Liver (tissue), 9 donors: ENCODE results near the gene CDK5. TPM values are rescaled to one million over a fixed set of nuclear protein-coding genes. Genes with fewer than 3 reads are reported as not detected.

Source experiments
- DNase-seq: peaks from one replicate; pipeline ENCODE4 v3.0.0-alpha.2; 2017; ENCODE audit warnings: low spot score
- H3K27ac ChIP-seq, 2 donors: one replicate each; pipeline ENCODE4 v1.7.0; 2013; ENCODE audit warnings: inconsistent platforms in 2 of 2, low read length in 2 of 2, control low read depth in 1 of 2, low read depth in 1 of 2, mild to moderate bottlenecking in 1 of 2
- H3K27me3 ChIP-seq, 4 donors: one replicate each; pipeline versions ENCODE4 v1.6.1 to v1.7.0; 2013; ENCODE audit warnings: low read length in 3 of 4, inconsistent platforms in 1 of 4, mild to moderate bottlenecking in 1 of 4, moderate library complexity in 1 of 4; ENCODE audit not compliant: control insufficient read depth in 4 of 4, insufficient read depth in 4 of 4
- H3K36me3 ChIP-seq, 4 donors: one replicate each; pipeline versions ENCODE4 v1.6.1 to v1.7.0; 2013; ENCODE audit warnings: low read length in 3 of 4, mild to moderate bottlenecking in 3 of 4, low read depth in 1 of 4, moderate library complexity in 1 of 4; ENCODE audit not compliant: control insufficient read depth in 4 of 4, insufficient read depth in 3 of 4
- H3K4me1 ChIP-seq, 4 donors: one replicate each; pipeline versions ENCODE4 v1.6.1 to v1.7.0; 2013; ENCODE audit warnings: low read length in 3 of 4, mild to moderate bottlenecking in 3 of 4, moderate library complexity in 1 of 4; ENCODE audit not compliant: control insufficient read depth in 4 of 4, insufficient read depth in 4 of 4
- H3K4me3 ChIP-seq, 3 donors: one replicate each; pipeline versions ENCODE4 v1.6.1 to v1.7.0; 2013; ENCODE audit warnings: low read length in 3 of 3, control low read depth in 1 of 3, low read depth in 1 of 3, mild to moderate bottlenecking in 1 of 3
- H3K9ac ChIP-seq, 2 donors: one replicate each; pipeline ENCODE4 v1.7.0; 2013; ENCODE audit warnings: low read length in 2 of 2, mild to moderate bottlenecking in 2 of 2, moderate library complexity in 2 of 2, control low read depth in 1 of 2, low read depth in 1 of 2
- H3K9me3 ChIP-seq, 4 donors: one replicate each; pipeline versions ENCODE4 v1.6.1 to v1.7.0; 2013; ENCODE audit warnings: low read length in 3 of 4; ENCODE audit not compliant: control insufficient read depth in 4 of 4
- EGR1 ChIP-seq, 2 donors: IDR thresholded peaks; 2 replicates each; pipeline ENCODE4 v1.6.1; 2016 to 2018; ENCODE audit warnings: antibody characterized with exemption in 2 of 2, low read depth in 2 of 2
- FOXA1 ChIP-seq: IDR thresholded peaks from 2 replicates; pipeline ENCODE4 v1.6.1; 2016; ENCODE audit warnings: antibody characterized with exemption
- GABPA ChIP-seq, 2 donors: IDR thresholded peaks in 1 of 2; conservative IDR thresholded peaks in 1 of 2; 2 replicates each; pipeline ENCODE4 v1.6.1; 2016; ENCODE audit warnings: antibody characterized with exemption in 2 of 2, mild to moderate bottlenecking in 1 of 2, moderate library complexity in 1 of 2
- HNF4G ChIP-seq: IDR thresholded peaks from 2 replicates; pipeline ENCODE4 v1.6.1; 2016; ENCODE audit warnings: antibody characterized with exemption
- JUND ChIP-seq, 2 donors: IDR thresholded peaks; 2 replicates each; pipeline ENCODE4 v1.6.1; 2016; ENCODE audit warnings: antibody characterized with exemption in 2 of 2
- RAD21 ChIP-seq, 2 donors: IDR thresholded peaks; 2 replicates each; pipeline ENCODE4 v1.6.1; 2016; ENCODE audit warnings: antibody characterized with exemption in 2 of 2, mild to moderate bottlenecking in 2 of 2
- RXRA ChIP-seq, 2 donors: IDR thresholded peaks; 2 replicates each; pipeline ENCODE4 v1.6.1; 2017 to 2018; ENCODE audit warnings: antibody characterized with exemption in 2 of 2, mild to moderate bottlenecking in 1 of 2
- TAF1 ChIP-seq: conservative IDR thresholded peaks from 2 replicates; pipeline ENCODE4 v1.6.1; 2016; ENCODE audit warnings: antibody characterized with exemption, mild to moderate bottlenecking
- YY1 ChIP-seq: IDR thresholded peaks from 2 replicates; pipeline ENCODE4 v1.6.1; 2016; ENCODE audit warnings: antibody characterized with exemption, mild to moderate bottlenecking
- WGBS: extraction: QIAGEN DNeasy Blood & Tissue Kit; methylation state at CpG from one replicate; pipeline ENCODE4 v1.1.7; 2013; 5-methylcytosine and 5-hydroxymethylcytosine counted together
- polyA plus RNA-seq, 2 donors: library from polyadenylated mRNA; stranded (reverse) in 1 of 2; unstranded in 1 of 2; fragments of 200-250 nt in 1 of 2; fragments of >200 nt in 1 of 2; fragmentation: Nextera tagmentation in 1 of 2; extraction: Ambion mirVana in 1 of 2; gene quantifications; one replicate each; pipeline versions ENCODE4 v1.2.1 to v1.2.3, GENCODE V29; 2013 to 2015
- total RNA-seq, 2 donors: library from RNA; depleted of rRNA; stranded (reverse); fragments of >200 nt; gene quantifications; one replicate each; pipeline ENCODE4 v1.2.3, GENCODE V29; 2014
- TF ChIP-seq, protein P1 (sequence below): fragments of 150-350 bp; IDR thresholded peaks from 2 replicates; pipeline ENCODE4 v1.5.1; 2017; ENCODE audit warnings: improper control_type of control experiment, low read depth, low read length; ENCODE audit not compliant: missing input control
- TF ChIP-seq, protein P2 (sequence below): IDR thresholded peaks from 2 replicates; pipeline ENCODE4 v1.6.1; 2016; ENCODE audit warnings: antibody characterized with exemption, mild to moderate bottlenecking
- TF ChIP-seq, protein P3 (sequence below): IDR thresholded peaks from 2 replicates; pipeline ENCODE4 v1.6.1; 2016; ENCODE audit warnings: antibody characterized with exemption
- TF ChIP-seq, protein P4 (sequence below): IDR thresholded peaks from 2 replicates; pipeline ENCODE4 v1.6.1; 2016; ENCODE audit warnings: antibody characterized with exemption
- donor health status: healthy.
- donor health status: healthy.
- donor health status: healthy.
- donor health status: healthy.
- donor health status: healthy.

CDK5 gene
- total and polyA plus RNA-seq, 4 donors, result 4.0 to 9.0 (median 7.4) TPM

DNA sequence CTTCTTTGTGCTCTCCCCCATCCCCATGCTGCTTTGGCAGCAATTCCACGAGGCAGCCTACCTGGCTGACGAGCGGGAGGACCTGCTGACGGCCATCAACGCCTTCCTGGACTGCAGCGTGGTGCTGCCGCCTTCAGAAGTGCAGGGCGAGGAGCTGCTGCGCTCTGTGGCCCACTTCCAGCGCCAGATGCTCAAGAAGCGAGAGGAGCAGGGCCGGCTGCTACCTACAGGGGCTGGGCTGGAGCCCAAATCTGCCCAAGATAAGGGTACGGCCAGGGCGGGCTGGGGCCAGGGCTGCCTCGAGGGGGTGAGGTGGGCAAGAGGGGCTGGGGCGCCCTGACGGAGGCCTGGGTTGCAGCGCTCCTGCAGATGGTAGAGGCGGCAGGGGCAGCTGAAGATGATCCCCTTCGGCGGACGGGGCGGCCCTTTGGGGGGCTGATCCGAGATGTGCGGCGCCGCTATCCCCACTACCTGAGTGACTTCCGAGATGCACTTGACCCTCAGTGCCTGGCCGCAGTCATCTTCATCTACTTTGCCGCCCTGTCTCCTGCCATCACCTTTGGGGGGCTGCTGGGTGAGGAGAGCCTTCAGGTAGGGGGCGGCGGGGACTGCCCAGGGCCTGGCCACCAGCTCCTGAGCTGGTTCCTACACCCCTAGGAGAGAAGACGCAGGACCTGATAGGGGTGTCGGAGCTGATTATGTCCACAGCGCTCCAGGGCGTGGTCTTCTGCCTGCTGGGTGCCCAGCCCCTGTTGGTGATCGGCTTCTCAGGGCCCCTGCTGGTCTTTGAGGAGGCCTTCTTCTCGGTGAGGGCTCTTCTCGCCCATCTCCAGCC, 13.6 kb upstream of the CDK5 start:
- H3K4me1 ChIP-seq, result no peaks in the 10 kb centered on the region
- no peak overlapping the region for H3K4me3 ChIP-seq
- 95% methylated on average over 39 of the region's 39 CpGs for WGBS
- no peak overlapping the region for H3K27ac ChIP-seq
- no peak for DNase-seq
- no peaks in the 10 kb centered on the region for H3K9me3 ChIP-seq
- H3K9ac ChIP-seq, result no peak overlapping the region
- no peaks in the 10 kb centered on the region for H3K27me3 ChIP-seq
- H3K36me3 ChIP-seq, result peaks cover 47 to 93% (median 52%) of the 10 kb centered on the region in 4 donors
- TF ChIP-seq, protein P1, sequence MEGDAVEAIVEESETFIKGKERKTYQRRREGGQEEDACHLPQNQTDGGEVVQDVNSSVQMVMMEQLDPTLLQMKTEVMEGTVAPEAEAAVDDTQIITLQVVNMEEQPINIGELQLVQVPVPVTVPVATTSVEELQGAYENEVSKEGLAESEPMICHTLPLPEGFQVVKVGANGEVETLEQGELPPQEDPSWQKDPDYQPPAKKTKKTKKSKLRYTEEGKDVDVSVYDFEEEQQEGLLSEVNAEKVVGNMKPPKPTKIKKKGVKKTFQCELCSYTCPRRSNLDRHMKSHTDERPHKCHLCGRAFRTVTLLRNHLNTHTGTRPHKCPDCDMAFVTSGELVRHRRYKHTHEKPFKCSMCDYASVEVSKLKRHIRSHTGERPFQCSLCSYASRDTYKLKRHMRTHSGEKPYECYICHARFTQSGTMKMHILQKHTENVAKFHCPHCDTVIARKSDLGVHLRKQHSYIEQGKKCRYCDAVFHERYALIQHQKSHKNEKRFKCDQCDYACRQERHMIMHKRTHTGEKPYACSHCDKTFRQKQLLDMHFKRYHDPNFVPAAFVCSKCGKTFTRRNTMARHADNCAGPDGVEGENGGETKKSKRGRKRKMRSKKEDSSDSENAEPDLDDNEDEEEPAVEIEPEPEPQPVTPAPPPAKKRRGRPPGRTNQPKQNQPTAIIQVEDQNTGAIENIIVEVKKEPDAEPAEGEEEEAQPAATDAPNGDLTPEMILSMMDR, result no peak
- TF ChIP-seq, protein P2, sequence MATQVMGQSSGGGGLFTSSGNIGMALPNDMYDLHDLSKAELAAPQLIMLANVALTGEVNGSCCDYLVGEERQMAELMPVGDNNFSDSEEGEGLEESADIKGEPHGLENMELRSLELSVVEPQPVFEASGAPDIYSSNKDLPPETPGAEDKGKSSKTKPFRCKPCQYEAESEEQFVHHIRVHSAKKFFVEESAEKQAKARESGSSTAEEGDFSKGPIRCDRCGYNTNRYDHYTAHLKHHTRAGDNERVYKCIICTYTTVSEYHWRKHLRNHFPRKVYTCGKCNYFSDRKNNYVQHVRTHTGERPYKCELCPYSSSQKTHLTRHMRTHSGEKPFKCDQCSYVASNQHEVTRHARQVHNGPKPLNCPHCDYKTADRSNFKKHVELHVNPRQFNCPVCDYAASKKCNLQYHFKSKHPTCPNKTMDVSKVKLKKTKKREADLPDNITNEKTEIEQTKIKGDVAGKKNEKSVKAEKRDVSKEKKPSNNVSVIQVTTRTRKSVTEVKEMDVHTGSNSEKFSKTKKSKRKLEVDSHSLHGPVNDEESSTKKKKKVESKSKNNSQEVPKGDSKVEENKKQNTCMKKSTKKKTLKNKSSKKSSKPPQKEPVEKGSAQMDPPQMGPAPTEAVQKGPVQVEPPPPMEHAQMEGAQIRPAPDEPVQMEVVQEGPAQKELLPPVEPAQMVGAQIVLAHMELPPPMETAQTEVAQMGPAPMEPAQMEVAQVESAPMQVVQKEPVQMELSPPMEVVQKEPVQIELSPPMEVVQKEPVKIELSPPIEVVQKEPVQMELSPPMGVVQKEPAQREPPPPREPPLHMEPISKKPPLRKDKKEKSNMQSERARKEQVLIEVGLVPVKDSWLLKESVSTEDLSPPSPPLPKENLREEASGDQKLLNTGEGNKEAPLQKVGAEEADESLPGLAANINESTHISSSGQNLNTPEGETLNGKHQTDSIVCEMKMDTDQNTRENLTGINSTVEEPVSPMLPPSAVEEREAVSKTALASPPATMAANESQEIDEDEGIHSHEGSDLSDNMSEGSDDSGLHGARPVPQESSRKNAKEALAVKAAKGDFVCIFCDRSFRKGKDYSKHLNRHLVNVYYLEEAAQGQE, result no peak
- TF ChIP-seq FOXA1 (no peak), JUND (IDR thresholded peaks at IDR 0.05) (no peak)

DNA sequence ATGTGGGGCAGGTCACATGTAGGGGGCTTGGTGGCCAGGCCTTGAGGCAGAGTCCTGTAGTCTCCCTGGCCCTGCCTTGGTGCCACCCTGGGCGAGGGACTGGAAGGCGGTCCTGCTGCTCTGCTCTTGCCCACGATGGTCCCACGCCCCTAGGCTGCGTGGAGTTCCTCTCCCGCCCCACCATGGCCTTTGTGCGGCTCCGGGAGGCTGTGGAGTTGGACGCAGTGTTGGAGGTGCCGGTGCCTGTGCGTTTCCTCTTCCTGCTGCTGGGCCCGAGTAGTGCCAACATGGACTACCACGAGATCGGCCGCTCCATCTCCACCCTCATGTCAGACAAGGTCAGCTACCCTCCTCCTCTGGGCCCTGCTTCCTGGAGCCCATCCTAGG, 12.9 kb upstream of the CDK5 start:
- H3K4me1 ChIP-seq, result peaks cover 0 to under 1% (median 0%) of the 10 kb centered on the region in 4 donors
- WGBS, result 94% methylated on average over 15 of the region's 15 CpGs
- no peak overlapping the region for H3K27ac ChIP-seq
- no peak for DNase-seq
- H3K9me3 ChIP-seq, result no peaks in the 10 kb centered on the region
- no peak overlapping the region for H3K4me3 ChIP-seq
- H3K27me3 ChIP-seq, result no peaks in the 10 kb centered on the region
- TF ChIP-seq RXRA (IDR thresholded peaks at IDR 0.05), result no peak
- TF ChIP-seq, protein P3, sequence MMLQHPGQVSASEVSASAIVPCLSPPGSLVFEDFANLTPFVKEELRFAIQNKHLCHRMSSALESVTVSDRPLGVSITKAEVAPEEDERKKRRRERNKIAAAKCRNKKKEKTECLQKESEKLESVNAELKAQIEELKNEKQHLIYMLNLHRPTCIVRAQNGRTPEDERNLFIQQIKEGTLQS, result no peak
- no peak for TF ChIP-seq HNF4G
- TF ChIP-seq, protein P4, sequence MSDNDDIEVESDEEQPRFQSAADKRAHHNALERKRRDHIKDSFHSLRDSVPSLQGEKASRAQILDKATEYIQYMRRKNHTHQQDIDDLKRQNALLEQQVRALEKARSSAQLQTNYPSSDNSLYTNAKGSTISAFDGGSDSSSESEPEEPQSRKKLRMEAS, result no peak
- peaks cover 46 to 91% (median 50%) of the 10 kb centered on the region in 4 donors for H3K36me3 ChIP-seq
- no peak overlapping the region for H3K9ac ChIP-seq

DNA sequence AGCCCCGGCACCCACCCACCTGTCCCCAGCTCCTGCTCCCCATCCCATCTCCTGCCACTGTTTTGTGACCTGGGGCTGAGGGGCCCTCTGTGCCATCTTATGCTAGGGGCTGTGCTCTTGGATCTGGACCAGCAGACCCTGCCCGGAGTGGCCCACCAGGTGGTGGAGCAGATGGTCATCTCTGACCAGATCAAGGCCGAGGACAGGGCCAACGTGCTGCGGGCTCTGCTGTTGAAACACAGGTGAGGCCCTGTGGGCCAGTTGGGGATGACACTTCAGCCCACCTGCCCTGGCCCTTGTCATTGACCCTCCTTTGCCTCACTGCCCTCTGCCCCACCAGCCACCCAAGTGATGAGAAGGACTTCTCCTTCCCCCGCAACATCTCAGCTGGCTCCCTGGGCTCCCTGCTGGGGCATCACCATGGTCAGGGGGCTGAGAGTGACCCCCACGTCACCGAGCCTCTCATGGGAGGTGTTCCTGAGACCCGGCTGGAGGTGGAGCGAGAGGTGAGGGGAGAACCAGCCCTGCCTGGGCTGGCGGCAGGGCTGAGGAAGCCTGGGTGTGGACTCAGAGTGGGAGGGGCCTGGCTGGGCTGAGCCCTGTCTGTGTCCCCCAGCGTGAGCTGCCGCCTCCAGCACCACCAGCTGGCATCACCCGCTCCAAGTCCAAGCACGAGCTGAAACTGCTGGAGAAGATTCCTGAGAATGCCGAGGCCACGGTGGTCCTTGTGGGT, 12.3 kb upstream of the CDK5 start:
- DNase-seq, result no peak

More for the DNA sequence above, 12.3 kb upstream of the CDK5 start:
- no peaks in the 10 kb centered on the region for H3K9me3 ChIP-seq
- H3K4me3 ChIP-seq, result no peak overlapping the region
- no peaks in the 10 kb centered on the region for H3K27me3 ChIP-seq
- H3K36me3 ChIP-seq, result peaks cover 46 to 88% (median 50%) of the 10 kb centered on the region in 4 donors
- no peak overlapping the region for H3K9ac ChIP-seq
- peaks cover 0 to 5% (median 1%) of the 10 kb centered on the region in 4 donors for H3K4me1 ChIP-seq
- whole genome bisulfite sequencing, result 94% methylated on average over 17 of the region's 17 CpGs
- no peak overlapping the region for H3K27ac ChIP-seq
- TF ChIP-seq EGR1 (IDR thresholded peaks at IDR 0.05; ENCODE audit: low read depth in 2 of 2) (no peak), GABPA (IDR thresholded peaks at IDR 0.05 in 1 of 2, conservative IDR thresholded peaks at IDR 0.05 in 1 of 2) (no peak), JUND (IDR thresholded peaks at IDR 0.05) (no peak), TAF1 (no peak), YY1 (no peak), RAD21 (IDR thresholded peaks at IDR 0.05) (no peak), HNF4G (no peak)
